Epithelial cell of proximal tubule (primary cell): ENCODE results near the gene SECISBP2L. TPM values are rescaled to one million over a fixed set of nuclear protein-coding genes. Genes with fewer than 3 reads are reported as not detected.
"Not testable (repeated sequence)": the region's sequence is repeated elsewhere in the genome, so short reads cannot be mapped to it uniquely, and the experiment has no call there.

Experiments used
- DNase-seq: peaks from one replicate; pipeline ENCODE4 v3.0.0-alpha.2; 2011; ENCODE audit warnings: low read depth
- H3K4me3 ChIP-seq: 2 replicates; pipeline ENCODE4 v1.5.1; 2011; ENCODE audit warnings: low read depth, mild to moderate bottlenecking, low read length
- total RNA-seq: library from RNA; depleted of rRNA; stranded (reverse); fragments of >200 nt; gene quantifications from 2 replicates; pipeline ENCODE4 v1.2.3, GENCODE V29; 2015
- TF ChIP-seq, protein P1 (sequence below): conservative IDR thresholded peaks from 2 replicates; pipeline ENCODE4 v1.5.1; 2012; ENCODE audit warnings: low read depth, mild to moderate bottlenecking, low read length

Gene SECISBP2L
- total RNA-seq, 1 donor from 2014 or later, result 14.4 TPM

DNA sequence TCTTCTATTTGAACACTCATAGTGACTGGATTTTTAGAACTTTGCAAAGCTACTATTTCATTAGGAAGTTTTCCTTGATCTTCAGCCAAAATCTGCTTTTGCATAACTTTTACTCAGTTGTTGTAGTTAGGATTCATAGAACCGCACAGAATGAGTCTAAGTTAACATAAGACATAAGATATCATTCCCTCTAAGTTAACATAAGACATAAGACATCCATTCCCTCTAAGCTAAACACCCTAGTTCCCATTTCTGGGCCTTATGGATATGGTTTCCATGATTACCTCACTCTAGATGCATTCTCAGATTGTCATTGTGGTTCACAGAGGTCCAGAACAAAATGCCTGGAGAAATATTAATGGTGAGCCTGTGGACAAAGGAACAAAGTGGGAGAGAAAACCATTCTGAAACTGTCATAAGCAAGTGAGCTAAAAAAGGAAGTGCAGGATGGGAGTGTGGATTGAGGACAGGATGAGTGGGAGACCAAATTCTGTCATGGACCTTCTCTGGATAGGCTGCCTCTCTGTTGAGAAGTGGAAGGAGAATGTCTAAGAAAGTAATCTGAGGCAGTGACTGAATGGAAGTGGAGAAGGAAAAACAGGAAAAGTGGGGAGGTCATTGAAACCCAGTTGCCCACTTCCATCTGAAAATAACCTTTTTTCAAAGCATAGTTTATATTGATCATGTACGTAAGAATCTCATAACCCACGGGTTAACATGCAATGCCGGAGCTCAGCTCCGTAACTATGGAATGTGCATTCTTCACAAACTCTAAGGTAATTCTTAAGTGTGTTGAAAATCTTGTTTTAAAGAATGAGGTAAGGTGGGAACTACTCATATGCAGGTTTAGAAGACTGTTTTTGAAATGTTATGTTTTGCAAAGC lies 37.4 kb upstream of the SECISBP2L start:
- no peak overlapping the region for H3K4me3 ChIP-seq
- DNase-seq, result no peak
- TF ChIP-seq, protein P1, sequence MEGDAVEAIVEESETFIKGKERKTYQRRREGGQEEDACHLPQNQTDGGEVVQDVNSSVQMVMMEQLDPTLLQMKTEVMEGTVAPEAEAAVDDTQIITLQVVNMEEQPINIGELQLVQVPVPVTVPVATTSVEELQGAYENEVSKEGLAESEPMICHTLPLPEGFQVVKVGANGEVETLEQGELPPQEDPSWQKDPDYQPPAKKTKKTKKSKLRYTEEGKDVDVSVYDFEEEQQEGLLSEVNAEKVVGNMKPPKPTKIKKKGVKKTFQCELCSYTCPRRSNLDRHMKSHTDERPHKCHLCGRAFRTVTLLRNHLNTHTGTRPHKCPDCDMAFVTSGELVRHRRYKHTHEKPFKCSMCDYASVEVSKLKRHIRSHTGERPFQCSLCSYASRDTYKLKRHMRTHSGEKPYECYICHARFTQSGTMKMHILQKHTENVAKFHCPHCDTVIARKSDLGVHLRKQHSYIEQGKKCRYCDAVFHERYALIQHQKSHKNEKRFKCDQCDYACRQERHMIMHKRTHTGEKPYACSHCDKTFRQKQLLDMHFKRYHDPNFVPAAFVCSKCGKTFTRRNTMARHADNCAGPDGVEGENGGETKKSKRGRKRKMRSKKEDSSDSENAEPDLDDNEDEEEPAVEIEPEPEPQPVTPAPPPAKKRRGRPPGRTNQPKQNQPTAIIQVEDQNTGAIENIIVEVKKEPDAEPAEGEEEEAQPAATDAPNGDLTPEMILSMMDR, result no peak

DNA sequence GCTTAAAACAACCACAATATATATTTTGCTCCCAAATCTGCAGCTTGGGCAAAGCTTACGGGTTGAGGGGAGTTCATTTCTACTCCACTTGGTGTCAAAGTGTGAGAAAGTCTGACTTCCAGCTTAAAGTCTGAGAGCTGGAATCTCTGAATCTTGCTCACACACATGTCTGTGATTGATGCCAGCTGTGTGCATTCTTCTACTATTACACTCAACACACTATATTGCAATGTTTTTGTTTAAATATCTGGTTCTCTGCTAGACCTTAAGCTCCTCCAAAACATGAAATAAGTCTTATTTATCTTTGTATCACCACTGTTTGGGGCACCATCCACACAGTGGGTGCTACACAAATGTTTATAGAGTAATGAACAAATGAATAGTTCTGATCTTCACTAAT lies 36.7 kb upstream of the SECISBP2L start:
- TF ChIP-seq, protein P1, result no peak
- H3K4me3 ChIP-seq, result no peak overlapping the region
- DNase-seq, result no peak

DNA sequence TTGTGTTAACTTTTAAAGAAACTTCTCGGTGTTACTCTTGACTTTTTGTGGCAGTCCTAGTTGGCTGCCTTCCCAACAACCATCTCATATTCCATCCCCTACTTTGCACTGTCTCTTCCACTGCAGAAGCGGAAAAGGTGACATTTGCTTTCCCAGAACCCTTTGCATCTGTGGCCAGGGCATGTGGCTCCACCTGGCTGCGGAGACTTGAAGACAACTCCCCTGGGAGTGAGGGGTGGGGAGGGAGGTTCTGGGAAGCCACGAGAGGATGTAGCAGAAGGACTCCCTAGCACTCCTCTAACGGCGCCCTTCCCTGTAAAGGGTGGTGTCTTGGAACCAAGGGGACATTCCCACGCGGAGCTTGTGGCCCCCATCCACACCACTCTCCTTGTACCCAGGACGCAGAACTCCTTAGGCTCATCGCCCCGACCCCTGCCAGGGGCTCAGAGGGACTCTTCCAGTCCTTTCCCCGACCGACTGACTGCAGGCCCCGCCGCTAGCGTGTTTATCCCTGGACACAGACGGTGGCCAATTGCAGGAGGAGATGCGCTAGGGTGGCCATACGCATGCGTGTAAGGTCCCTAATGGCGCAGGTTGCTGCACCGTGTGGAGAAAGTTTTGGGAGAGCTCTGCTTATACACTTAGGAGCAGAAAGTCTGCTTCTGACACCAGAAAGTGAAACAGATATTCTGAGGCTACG lies 33.2 kb upstream of the SECISBP2L start:
- H3K4me3 ChIP-seq, result no peak overlapping the region
- TF ChIP-seq, protein P1, result no peak
- DNase-seq, result no peak

DNA sequence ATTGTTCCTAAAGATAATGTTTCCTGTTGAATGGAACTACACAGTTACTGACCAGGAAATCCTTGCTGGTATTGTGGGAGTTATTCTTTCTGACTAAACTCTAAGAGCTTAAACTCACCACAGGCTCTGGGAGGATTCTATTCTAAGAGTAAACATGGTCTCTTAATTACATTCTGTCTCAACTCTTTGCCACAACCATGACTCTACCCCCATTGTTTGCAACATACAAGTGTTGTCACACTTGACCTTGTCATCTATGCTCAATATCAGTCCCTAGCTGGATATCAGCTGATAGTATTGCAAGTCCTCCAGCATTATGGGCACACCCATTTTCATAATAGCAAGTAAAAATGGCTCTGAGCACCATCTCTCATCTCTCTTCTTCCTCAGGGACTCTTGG lies 29.6 kb upstream of the SECISBP2L start:
- TF ChIP-seq, protein P1, result no peak
- no peak overlapping the region for H3K4me3 ChIP-seq
- DNase-seq, result no peak

DNA sequence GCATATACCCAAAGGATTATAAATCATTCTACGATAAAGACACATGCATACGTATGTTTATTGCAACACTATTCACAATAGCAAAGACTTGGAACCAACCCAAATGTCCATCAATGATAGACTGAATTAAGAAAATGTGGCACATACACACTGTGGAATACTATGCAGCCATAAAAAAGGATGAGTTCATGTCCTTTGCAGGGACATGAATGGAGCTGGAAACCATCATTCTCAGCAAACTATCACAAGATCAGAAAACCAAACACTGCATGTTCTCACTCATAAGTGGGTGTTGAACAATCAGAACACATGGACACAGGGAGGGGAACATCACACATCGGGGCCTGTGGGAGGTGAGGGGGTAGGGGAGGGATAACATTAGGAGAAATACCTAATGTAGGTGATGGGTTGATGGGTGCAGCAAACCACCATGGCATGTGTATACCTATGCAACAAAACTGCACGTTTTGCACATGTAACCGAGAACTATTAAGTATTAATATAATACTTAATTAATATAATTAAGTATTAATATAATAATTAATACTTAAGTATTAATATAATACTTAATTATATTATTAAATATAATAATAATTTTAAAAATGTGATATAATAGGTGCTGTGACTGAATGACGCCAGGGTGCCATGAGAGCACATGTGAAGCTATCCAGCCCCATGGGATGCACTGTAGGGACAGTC lies 28.5 kb upstream of the SECISBP2L start:
- not testable (repeated sequence) for DNase-seq, H3K4me3 ChIP-seq

DNA sequence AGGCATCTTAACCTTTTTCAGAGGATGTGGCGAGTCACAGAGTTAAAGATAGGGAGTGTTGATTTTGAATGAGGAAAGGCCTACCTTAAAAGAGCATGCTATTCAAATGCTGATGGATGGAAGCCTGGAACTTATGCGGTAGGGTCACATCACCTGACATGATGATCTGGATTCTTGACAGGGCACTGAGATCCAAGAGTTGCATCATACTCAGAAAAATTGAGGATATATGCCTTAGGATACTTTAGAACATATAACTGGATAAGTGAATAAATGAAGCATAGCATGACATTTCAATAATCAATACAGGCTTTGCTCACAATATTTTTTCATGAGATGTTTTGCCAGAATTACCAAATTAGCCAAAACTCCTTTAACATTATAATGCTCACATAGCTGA lies 20.1 kb upstream of the SECISBP2L start:
- no peak for DNase-seq
- no peak overlapping the region for H3K4me3 ChIP-seq
- TF ChIP-seq, protein P1, result no peak

DNA sequence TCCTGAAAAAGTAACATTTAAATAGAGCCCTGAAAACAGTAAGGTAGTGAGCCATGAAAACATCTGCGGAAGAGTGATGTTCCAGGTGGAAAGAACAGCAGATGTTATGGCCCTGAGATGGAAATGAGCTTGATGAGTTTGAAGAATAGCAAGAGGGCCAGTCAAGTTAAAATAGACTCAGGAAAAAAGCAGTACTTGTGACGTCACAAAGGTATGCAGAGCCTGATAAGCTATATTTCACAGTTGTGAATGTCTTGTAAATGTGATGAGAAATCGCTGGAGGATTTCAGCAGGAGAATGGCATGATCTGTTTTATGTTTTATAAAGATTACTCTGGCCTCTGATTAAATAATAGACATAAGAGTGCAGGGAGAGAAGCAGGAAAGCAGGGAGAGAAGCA lies 18.6 kb upstream of the SECISBP2L start:
- TF ChIP-seq, protein P1, result no peak
- no peak for DNase-seq
- H3K4me3 ChIP-seq, result no peak overlapping the region
